Cardiac muscle cell (in vitro differentiated cells and primary cell): ENCODE measurements around the gene SRSF10. TPM values are rescaled to one million over a fixed set of nuclear protein-coding genes. Genes with fewer than 3 reads are reported as not detected.

ENCODE experiments used
- DNase-seq, 2 donors: peaks; one replicate each; pipeline versions ENCODE4 v3.0.0 to v3.0.0-alpha.2; 2010 to 2017; ENCODE audit warnings: low read depth in 1 of 2, low spot score in 1 of 2
- H3K27ac ChIP-seq: fragments of 200-600 bp; sonication (generic); 2 replicates; pipeline ENCODE4 v1.5.1; 2016
- H3K27me3 ChIP-seq: fragments of 200-600 bp; sonication (generic); 2 replicates; pipeline ENCODE4 v1.6.0; 2016; ENCODE audit warnings: control low read depth
- H3K36me3 ChIP-seq: fragments of 200-600 bp; sonication (generic); 2 replicates; pipeline ENCODE4 v1.5.1; 2016; ENCODE audit warnings: control low read depth
- H3K4me1 ChIP-seq: fragments of 200-600 bp; sonication (generic); 2 replicates; pipeline ENCODE4 v1.8.1; 2017; ENCODE audit warnings: low read depth, mild to moderate bottlenecking, mixed run types
- H3K4me3 ChIP-seq: fragments of 200-600 bp; sonication (generic); 2 replicates; pipeline ENCODE4 v1.5.1; 2016; ENCODE audit warnings: mild to moderate bottlenecking
- H3K9me3 ChIP-seq: fragments of 200-600 bp; sonication (generic); 2 replicates; pipeline ENCODE4 v1.5.1; 2017; ENCODE audit warnings: low read depth, mild to moderate bottlenecking, control low read depth
- CTCF ChIP-seq: IDR thresholded peaks from 2 replicates; pipeline ENCODE4 v1.5.1; 2012; ENCODE audit warnings: low read depth, mild to moderate bottlenecking, low read length
- polyA plus RNA-seq: library from polyadenylated mRNA; unstranded; fragments of >200 nt; fragmentation: Nextera tagmentation; extraction: Ambion mirVana; gene quantifications from 2 replicates; pipeline ENCODE4 v1.2.1, GENCODE V29; 2016
- total RNA-seq: library from RNA; depleted of rRNA; stranded (reverse); fragments of >200 nt; gene quantifications from 2 replicates; pipeline ENCODE4 v1.2.3, GENCODE V29; 2016

The SRSF10 gene
- total and polyA plus RNA-seq, 2 experiments from 2014 or later, result 134 to 181 TPM

- Histone ChIP-seq H3K27ac (peak overlapping the region; percentile 59), H3K9me3 (no peaks in the 10 kb centered on the region), H3K4me3 (peak overlapping the region; percentile 65), H3K27me3 (no peaks in the 10 kb centered on the region), H3K4me1 (peaks cover 38% of the 10 kb centered on the region), H3K36me3 (peaks cover 9% of the 10 kb centered on the region)
- no peak for DNase-seq
- no peak for TF ChIP-seq CTCF
Measured at GRCh38 chr1:23977854-23978191, 2.3 kb downstream of the SRSF10 start.

- no peaks in the 10 kb centered on the region for H3K9me3 ChIP-seq
- peak overlapping the region; percentile 59 for H3K27ac ChIP-seq
- TF ChIP-seq CTCF, result no peak
- peak overlapping the region; percentile 65 for H3K4me3 ChIP-seq
- no peaks in the 10 kb centered on the region for H3K27me3 ChIP-seq
- H3K36me3 ChIP-seq, result peaks cover 9% of the 10 kb centered on the region
- no peak for DNase-seq
- H3K4me1 ChIP-seq, result peaks cover 38% of the 10 kb centered on the region
Measured at GRCh38 chr1:23977187-23977853, 2.8 kb downstream of the SRSF10 start.

GRCh38 chr1:23967871-23968270 lies 12.3 kb downstream of the SRSF10 start:
- Histone ChIP-seq H3K27me3 (no peaks in the 10 kb centered on the region), H3K36me3 (peaks cover 71% of the 10 kb centered on the region), H3K4me1 (peaks cover 15% of the 10 kb centered on the region), H3K9me3 (no peaks in the 10 kb centered on the region), H3K27ac (peak overlapping the region; percentile 82), H3K4me3 (no peak overlapping the region)
- no peak for DNase-seq
- TF ChIP-seq CTCF, result no peak

- no peak overlapping the region for H3K4me3 ChIP-seq
- peaks cover 15% of the 10 kb centered on the region for H3K4me1 ChIP-seq
- TF ChIP-seq CTCF, result no peak
- peak overlapping the region; percentile 82 for H3K27ac ChIP-seq
- H3K27me3 ChIP-seq, result no peaks in the 10 kb centered on the region
- peaks cover 70% of the 10 kb centered on the region for H3K36me3 ChIP-seq
- H3K9me3 ChIP-seq, result no peaks in the 10 kb centered on the region
- no peak for DNase-seq
Measured at GRCh38 chr1:23966973-23967493, 13.1 kb downstream of the SRSF10 start.

- Histone ChIP-seq H3K27me3 (no peaks in the 10 kb centered on the region), H3K27ac (peak overlapping the region; percentile 82), H3K36me3 (peaks cover 54% of the 10 kb centered on the region), H3K9me3 (no peaks in the 10 kb centered on the region), H3K4me1 (peaks cover 15% of the 10 kb centered on the region), H3K4me3 (no peak overlapping the region)
- peak in 1 of 2 donors; percentile 72 for DNase-seq
- no peak for TF ChIP-seq CTCF
Measured at GRCh38 chr1:23964790-23965740, 15.1 kb downstream of the SRSF10 start.
